SU-DHL-6 (cell line): ENCODE data around the gene CCDC102A.
"Not testable (repeated sequence)": the region's sequence is repeated elsewhere in the genome, so short reads cannot be mapped to it uniquely, and the experiment has no call there.

Experiments used
- H2AFZ ChIP-seq: fragments of 200-600 bp; sonication (generic); 2 replicates; pipeline ENCODE4 v1.6.1; 2014; ENCODE audit warnings: low read depth, mild to moderate bottlenecking, moderate library complexity, mixed read lengths, antibody characterized with exemption, low read length; ENCODE audit not compliant: severe bottlenecking
- H3F3A ChIP-seq: fragments of 200-600 bp; shearing (Covaris generic); 2 replicates; pipeline ENCODE4 v1.6.0; 2016; ENCODE audit warnings: antibody characterized with exemption, mild to moderate bottlenecking; ENCODE audit not compliant: insufficient read depth
- H3K27ac ChIP-seq: fragments of 200-600 bp; sonication (generic); 2 replicates; pipeline ENCODE4 v1.5.1; 2016; ENCODE audit warnings: low read depth, mild to moderate bottlenecking, low read length, moderate library complexity, mixed read lengths
- H3K27me3 ChIP-seq: fragments of 200-600 bp; sonication (generic), shearing (Covaris generic); 2 replicates; pipeline ENCODE4 v1.6.0; 2014; ENCODE audit warnings: mild to moderate bottlenecking, low read length
- H3K36me3 ChIP-seq: fragments of 200-600 bp; sonication (generic); 2 replicates; pipeline ENCODE4 v1.6.1; 2014; ENCODE audit warnings: mild to moderate bottlenecking, low read length, mixed read lengths
- H3K4me2 ChIP-seq: fragments of 300-600, 200-600 bp; shearing (Covaris generic), sonication (generic); 2 replicates; pipeline ENCODE4 v1.6.0; 2014; ENCODE audit warnings: low read length, low read depth, mild to moderate bottlenecking; ENCODE audit not compliant: poor library complexity, severe bottlenecking
- H3K4me3 ChIP-seq: fragments of 200-600 bp; sonication (generic); 2 replicates; pipeline ENCODE4 v1.5.1; 2014; ENCODE audit warnings: antibody characterized with exemption, low read length, mild to moderate bottlenecking, mixed read lengths; ENCODE audit not compliant: insufficient read depth, poor library complexity, severe bottlenecking
- H3K79me2 ChIP-seq: fragments of 200-600 bp; sonication (generic); 2 replicates; pipeline ENCODE4 v1.6.1; 2014; ENCODE audit warnings: mild to moderate bottlenecking, low read length, moderate library complexity; ENCODE audit not compliant: insufficient read depth
- H3K9ac ChIP-seq: fragments of 200-600 bp; sonication (generic); 2 replicates; pipeline ENCODE4 v1.7.0; 2014; ENCODE audit warnings: mild to moderate bottlenecking, low read length
- H3K9me2 ChIP-seq: fragments of 200-600 bp; sonication (generic); replicated peaks from 2 replicates; pipeline ENCODE4 v1.6.1; 2014; ENCODE audit warnings: low read length; ENCODE audit not compliant: insufficient read depth
- H3K9me3 ChIP-seq: fragments of 200-600 bp; sonication (generic); 2 replicates; pipeline ENCODE4 v1.6.1; 2014; ENCODE audit warnings: low read length, mixed read lengths; ENCODE audit not compliant: insufficient read depth
- H4K20me1 ChIP-seq: fragments of 200-600 bp; sonication (generic); 2 replicates; pipeline ENCODE4 v1.6.1; 2014; ENCODE audit warnings: low read depth, mild to moderate bottlenecking, antibody characterized with exemption, low read length, moderate library complexity, mixed read lengths
- EZH2phosphoT487 ChIP-seq: fragments of 200-600 bp; sonication (generic), shearing (Covaris generic); conservative IDR thresholded peaks from 2 replicates; pipeline ENCODE4 v1.6.1; 2018; ENCODE audit warnings: mild to moderate bottlenecking, antibody characterized with exemption, low read length, moderate library complexity, mixed read lengths
- TF ChIP-seq, protein P1 (sequence below): fragments of 200-600 bp; sonication (generic); IDR thresholded peaks from one replicate; pipeline ENCODE4 v1.5.1; 2017; ENCODE audit warnings: antibody characterized with exemption, mild to moderate bottlenecking, low read length, moderate library complexity; ENCODE audit not compliant: insufficient read depth, poor library complexity, severe bottlenecking

The CCDC102A gene

GRCh38 chr16:57549730-57550129 is 13.4 kb upstream of the CCDC102A start:
- Histone ChIP-seq H3K27ac (no peak overlapping the region), H3K4me2 (no peak overlapping the region), H3K27me3 (no peaks in the 10 kb centered on the region), H3K9me3 (no peaks in the 10 kb centered on the region), H3K9me2 (no peaks in the 10 kb centered on the region), H3K4me3 (no peak overlapping the region), H3K79me2 (no peaks in the 10 kb centered on the region), H4K20me1 (no peaks in the 10 kb centered on the region), H3F3A (no peaks in the 10 kb centered on the region), H2AFZ (no peak overlapping the region), H3K9ac (no peak overlapping the region), H3K36me3 (no peaks in the 10 kb centered on the region)
- TF ChIP-seq EZH2phosphoT487 = no peak
- TF ChIP-seq, protein P1, sequence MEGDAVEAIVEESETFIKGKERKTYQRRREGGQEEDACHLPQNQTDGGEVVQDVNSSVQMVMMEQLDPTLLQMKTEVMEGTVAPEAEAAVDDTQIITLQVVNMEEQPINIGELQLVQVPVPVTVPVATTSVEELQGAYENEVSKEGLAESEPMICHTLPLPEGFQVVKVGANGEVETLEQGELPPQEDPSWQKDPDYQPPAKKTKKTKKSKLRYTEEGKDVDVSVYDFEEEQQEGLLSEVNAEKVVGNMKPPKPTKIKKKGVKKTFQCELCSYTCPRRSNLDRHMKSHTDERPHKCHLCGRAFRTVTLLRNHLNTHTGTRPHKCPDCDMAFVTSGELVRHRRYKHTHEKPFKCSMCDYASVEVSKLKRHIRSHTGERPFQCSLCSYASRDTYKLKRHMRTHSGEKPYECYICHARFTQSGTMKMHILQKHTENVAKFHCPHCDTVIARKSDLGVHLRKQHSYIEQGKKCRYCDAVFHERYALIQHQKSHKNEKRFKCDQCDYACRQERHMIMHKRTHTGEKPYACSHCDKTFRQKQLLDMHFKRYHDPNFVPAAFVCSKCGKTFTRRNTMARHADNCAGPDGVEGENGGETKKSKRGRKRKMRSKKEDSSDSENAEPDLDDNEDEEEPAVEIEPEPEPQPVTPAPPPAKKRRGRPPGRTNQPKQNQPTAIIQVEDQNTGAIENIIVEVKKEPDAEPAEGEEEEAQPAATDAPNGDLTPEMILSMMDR = no peak

DNA sequence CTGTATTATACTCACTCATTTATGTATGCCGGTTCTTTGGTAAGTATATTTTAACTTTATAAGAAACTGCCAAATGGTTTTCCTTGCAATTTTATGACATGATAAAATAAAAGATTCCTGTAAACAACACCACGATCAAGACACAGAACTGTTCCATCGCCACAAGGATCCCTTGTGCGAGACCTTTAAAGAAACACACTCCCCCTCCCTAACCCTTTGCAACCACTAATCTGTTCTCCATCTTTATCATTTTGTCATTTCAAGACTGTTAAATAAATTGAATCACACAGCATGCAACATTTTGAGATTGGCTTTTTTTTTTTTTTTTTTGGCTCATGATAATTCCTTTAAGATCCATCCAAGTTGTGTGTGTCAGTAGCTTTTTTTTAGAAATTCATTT is 12.0 kb upstream of the CCDC102A start:
- Histone ChIP-seq H3K79me2 (no peaks in the 10 kb centered on the region), H3K9me3 (no peaks in the 10 kb centered on the region), H3K9ac (no peak overlapping the region), H3K9me2 (no peaks in the 10 kb centered on the region), H3K27me3 (no peaks in the 10 kb centered on the region), H2AFZ (no peak overlapping the region), H3K4me2 (no peak overlapping the region), H3F3A (no peaks in the 10 kb centered on the region), H4K20me1 (no peaks in the 10 kb centered on the region), H3K4me3 (no peak overlapping the region), H3K27ac (no peak overlapping the region), H3K36me3 (no peaks in the 10 kb centered on the region)
- TF ChIP-seq, protein P1 = no peak
- no peak for TF ChIP-seq EZH2phosphoT487

DNA sequence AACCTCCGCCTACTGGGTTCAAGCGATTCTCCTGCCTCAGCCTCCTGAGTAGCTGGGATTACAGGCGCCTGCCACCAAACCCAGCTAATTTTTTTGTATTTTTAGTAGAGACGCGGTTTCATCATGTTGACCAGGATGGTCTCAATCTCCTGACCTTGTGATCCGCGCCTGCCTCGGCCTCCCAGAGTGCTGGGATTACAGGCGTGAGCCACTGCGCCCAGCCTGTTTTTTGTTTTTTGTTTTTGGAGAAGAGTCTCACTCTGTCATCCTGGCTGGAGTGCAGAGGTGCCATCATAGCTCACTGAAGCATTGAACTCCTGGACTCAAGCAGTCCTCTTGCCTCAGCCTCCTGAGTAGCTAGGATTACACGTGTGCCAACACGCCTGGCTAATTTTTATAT is 11.2 kb upstream of the CCDC102A start:
- H2AFZ ChIP-seq, H4K20me1 ChIP-seq, H3K9me2 ChIP-seq, H3K4me3 ChIP-seq, H3K36me3 ChIP-seq, H3K9me3 ChIP-seq, H3F3A ChIP-seq, H3K27me3 ChIP-seq, H3K9ac ChIP-seq, H3K27ac ChIP-seq, H3K79me2 ChIP-seq, H3K4me2 ChIP-seq: not testable (repeated sequence)

DNA sequence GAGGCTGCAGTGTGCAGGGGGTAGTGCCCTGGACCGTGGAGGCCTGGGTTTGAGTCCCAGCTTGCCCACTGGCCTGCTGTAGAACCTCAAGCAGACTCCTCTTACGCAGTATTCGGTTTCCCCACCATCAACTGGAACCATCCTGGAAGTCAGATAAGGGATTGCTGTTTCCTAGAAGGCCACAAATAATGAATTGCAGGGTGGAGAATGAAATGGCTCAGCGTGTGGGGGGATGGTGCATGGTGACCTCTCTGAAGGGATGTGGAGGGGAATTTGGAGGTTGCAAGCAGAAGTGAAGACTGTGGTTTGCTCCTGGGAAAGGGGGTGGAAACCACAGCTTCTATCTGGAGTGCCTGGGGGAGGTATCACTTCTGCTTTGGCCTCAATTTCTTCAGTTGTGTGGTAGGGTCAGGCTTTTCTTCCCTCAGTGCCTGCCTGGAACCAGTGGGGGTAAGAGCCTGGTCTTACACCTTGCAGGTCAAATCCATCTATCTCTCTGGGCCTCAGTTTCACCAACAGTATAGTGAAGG is 7.8 kb upstream of the CCDC102A start:
- H3K36me3 ChIP-seq = no peaks in the 10 kb centered on the region
- H3K9me3 ChIP-seq = no peaks in the 10 kb centered on the region
- H2AFZ ChIP-seq = no peak overlapping the region
- H3K27me3 ChIP-seq = no peaks in the 10 kb centered on the region
- no peaks in the 10 kb centered on the region for H3F3A ChIP-seq
- no peak overlapping the region for H3K27ac ChIP-seq
- TF ChIP-seq, protein P1 = no peak
- TF ChIP-seq EZH2phosphoT487 = no peak
- no peaks in the 10 kb centered on the region for H3K9me2 ChIP-seq
- H3K9ac ChIP-seq = no peak overlapping the region
- H3K79me2 ChIP-seq = no peaks in the 10 kb centered on the region
- H3K4me3 ChIP-seq = no peak overlapping the region
- peak overlapping the region; percentile 1 for H3K4me2 ChIP-seq
- no peaks in the 10 kb centered on the region for H4K20me1 ChIP-seq
